ENCODE data around the gene PCDH10. TPM values are rescaled to one million over a fixed set of nuclear protein-coding genes. Genes with fewer than 3 reads are reported as not detected.
A peak's percentile ranks its signal among the peaks of the same experiment; 100 is the strongest.

The PCDH10 gene
- total and polyA plus RNA-seq, 10 of the 15 experiments (the other 5 are each of a cell fraction or from before 2014, with no cell fraction given), result under 0.01 to 0.38 (median 0.02) TPM; not detected in 6

DNA sequence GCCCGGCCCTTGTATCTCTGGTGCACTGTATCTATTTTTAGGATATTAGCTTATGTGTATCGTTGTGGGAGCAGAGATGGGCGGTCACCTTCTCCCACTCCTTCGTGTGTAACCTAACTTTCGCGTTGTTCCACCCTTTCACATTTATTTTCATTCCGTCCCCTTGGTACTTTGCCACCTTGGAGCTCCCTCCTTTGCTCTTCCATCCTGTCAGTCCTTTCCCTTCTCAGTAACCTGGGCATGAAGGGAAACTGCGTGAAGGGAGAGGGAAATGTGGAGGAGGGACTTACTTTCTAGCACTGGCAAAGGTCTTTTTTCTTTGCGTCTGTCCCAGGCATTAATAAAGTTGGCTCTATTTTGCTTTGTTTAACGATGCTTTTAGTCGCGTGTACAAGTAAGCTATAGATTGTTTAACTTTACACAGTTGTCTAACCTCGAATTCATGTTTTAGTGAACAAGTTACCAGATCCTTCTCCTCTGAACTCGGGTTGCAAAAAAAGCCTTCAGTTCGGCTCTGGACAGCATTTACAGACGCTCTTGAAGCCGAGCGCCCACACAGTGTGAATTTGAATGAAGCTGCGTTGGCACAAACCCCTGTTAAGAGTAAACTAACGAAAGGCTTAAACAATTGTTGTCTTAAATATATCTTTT, 3.9 kb downstream of the PCDH10 start (continued):
- no peak for TF ChIP-seq MTA3 (IDR thresholded peaks at IDR 0.05; ENCODE audit: borderline replicate concordance, low read length)
- TF ChIP-seq SKIL (IDR thresholded peaks at IDR 0.05; ENCODE audit: low read depth, poor library complexity, severe bottlenecking), result no peak
- no peak for TF ChIP-seq NR2F1 (conservative IDR thresholded peaks at IDR 0.05)
- TF ChIP-seq, protein P1, sequence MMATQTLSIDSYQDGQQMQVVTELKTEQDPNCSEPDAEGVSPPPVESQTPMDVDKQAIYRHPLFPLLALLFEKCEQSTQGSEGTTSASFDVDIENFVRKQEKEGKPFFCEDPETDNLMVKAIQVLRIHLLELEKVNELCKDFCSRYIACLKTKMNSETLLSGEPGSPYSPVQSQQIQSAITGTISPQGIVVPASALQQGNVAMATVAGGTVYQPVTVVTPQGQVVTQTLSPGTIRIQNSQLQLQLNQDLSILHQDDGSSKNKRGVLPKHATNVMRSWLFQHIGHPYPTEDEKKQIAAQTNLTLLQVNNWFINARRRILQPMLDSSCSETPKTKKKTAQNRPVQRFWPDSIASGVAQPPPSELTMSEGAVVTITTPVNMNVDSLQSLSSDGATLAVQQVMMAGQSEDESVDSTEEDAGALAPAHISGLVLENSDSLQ (IDR thresholded peaks at IDR 0.05), result no peak
- TF ChIP-seq, protein P2, sequence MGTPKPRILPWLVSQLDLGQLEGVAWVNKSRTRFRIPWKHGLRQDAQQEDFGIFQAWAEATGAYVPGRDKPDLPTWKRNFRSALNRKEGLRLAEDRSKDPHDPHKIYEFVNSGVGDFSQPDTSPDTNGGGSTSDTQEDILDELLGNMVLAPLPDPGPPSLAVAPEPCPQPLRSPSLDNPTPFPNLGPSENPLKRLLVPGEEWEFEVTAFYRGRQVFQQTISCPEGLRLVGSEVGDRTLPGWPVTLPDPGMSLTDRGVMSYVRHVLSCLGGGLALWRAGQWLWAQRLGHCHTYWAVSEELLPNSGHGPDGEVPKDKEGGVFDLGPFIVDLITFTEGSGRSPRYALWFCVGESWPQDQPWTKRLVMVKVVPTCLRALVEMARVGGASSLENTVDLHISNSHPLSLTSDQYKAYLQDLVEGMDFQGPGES (IDR thresholded peaks at IDR 0.05), result no peak
- no peak for TF ChIP-seq CHD1 (IDR thresholded peaks at IDR 0.05; ENCODE audit: low read depth, low read length)

DNA sequence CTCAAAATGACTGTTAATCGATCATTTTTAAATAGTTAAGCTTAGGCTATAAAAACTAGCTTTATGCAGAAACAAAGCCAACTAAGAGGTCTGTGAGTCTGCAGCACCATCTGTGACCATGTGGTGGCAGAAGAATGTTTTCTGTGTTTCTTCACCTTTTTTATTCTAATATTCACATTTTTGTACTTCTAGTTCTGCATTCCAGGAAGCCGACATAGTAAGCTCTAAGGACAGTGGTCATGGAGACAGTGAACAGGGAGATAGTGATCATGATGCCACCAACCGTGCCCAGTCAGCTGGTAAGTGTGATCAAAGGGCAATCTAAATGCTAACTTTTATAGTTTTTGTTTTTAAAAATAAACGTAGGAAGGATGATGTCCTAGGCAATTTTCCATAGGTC, 5.6 kb downstream of the PCDH10 start:
- H2AFZ ChIP-seq (ENCODE audit: control insufficient read depth, low read depth, low read length), result no peak overlapping the region

More for the DNA sequence above, 5.6 kb downstream of the PCDH10 start:
- BruUV-seq (replicated peaks), result no TSS peak
- no peaks in the 10 kb centered on the region for H3K36me3 ChIP-seq (ENCODE audit: control insufficient read depth in 2 of 2, insufficient read depth in 2 of 2, low read length in 1 of 2)
- SMC1A ChIA-PET (ENCODE audit: uncharacterized antibody, unreplicated experiment), result interaction anchor here (0.7 to 1.9 kb wide), 10 partner anchors 9 to 684 kb away, joined by 3 to 5 read pairs (median 4); no protein-coding TSS in a partner anchor
- H3K79me2 ChIP-seq (ENCODE audit: control insufficient read depth, insufficient read depth, low read length), result no peaks in the 10 kb centered on the region
- no peak for FAIRE-seq
- in situ Hi-C loops (cut with MboI) (no loop called here), intact Hi-C loops (cut with micrococcal nuclease; ENCODE audit: unreplicated experiment) (no loop called here)
- no peaks in the 10 kb centered on the region; the same call in 1 of the 3 replicates for H3K9me3 ChIP-seq (replicated peaks; ENCODE audit: control insufficient read depth, insufficient read depth, low read length)
- H3K9ac ChIP-seq (ENCODE audit: control insufficient read depth, insufficient read depth, low read length), result no peak overlapping the region
- 0% methylated on average over 4 of the region's 4 CpGs for WGBS (ENCODE audit: insufficient coverage, insufficient replicate concordance, low lambda C conversion rate, missing lambda C conversion rate)
- no peak for DNase-seq (ENCODE audit: low read depth, low spot score)
- RAD21 ChIA-PET (ENCODE audit: unreplicated experiment), result interaction anchor here (0.8 to 2.6 kb wide), 11 partner anchors 9 to 766 kb away, joined by 3 to 12 read pairs (median 4); no protein-coding TSS in a partner anchor
- no peak overlapping the region for H3K4me3 ChIP-seq
- POLR2A ChIA-PET, result no interaction called here
- H3K4me2 ChIP-seq (ENCODE audit: control insufficient read depth, insufficient read depth), result no peak overlapping the region
- no peaks in the 10 kb centered on the region for H4K20me1 ChIP-seq (ENCODE audit: control insufficient read depth, insufficient read depth)
- no peak overlapping the region for H3K27ac ChIP-seq (ENCODE audit: control insufficient read depth, insufficient read depth)
- peak; percentile 65 for ATAC-seq
- H3K4me1 ChIP-seq (ENCODE audit: control insufficient read depth, insufficient read depth, low read length), result no peaks in the 10 kb centered on the region
- TF ChIP-seq, protein P3, sequence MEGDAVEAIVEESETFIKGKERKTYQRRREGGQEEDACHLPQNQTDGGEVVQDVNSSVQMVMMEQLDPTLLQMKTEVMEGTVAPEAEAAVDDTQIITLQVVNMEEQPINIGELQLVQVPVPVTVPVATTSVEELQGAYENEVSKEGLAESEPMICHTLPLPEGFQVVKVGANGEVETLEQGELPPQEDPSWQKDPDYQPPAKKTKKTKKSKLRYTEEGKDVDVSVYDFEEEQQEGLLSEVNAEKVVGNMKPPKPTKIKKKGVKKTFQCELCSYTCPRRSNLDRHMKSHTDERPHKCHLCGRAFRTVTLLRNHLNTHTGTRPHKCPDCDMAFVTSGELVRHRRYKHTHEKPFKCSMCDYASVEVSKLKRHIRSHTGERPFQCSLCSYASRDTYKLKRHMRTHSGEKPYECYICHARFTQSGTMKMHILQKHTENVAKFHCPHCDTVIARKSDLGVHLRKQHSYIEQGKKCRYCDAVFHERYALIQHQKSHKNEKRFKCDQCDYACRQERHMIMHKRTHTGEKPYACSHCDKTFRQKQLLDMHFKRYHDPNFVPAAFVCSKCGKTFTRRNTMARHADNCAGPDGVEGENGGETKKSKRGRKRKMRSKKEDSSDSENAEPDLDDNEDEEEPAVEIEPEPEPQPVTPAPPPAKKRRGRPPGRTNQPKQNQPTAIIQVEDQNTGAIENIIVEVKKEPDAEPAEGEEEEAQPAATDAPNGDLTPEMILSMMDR (IDR thresholded peaks at IDR 0.05 in 2 of 3, conservative IDR thresholded peaks at IDR 0.05 in 1 of 3; ENCODE audit: control insufficient read depth in 2 of 3, extremely low read depth in 1 of 3, insufficient read depth in 1 of 3, low read depth in 3 of 3, low read length in 3 of 3), result peak; percentile 45 to 48 (median 47); a peak in 5 of 6 replicates
- TF ChIP-seq YY1 (IDR thresholded peaks at IDR 0.05; ENCODE audit: low read depth, low read length), result no peak
- TF ChIP-seq, protein P4, sequence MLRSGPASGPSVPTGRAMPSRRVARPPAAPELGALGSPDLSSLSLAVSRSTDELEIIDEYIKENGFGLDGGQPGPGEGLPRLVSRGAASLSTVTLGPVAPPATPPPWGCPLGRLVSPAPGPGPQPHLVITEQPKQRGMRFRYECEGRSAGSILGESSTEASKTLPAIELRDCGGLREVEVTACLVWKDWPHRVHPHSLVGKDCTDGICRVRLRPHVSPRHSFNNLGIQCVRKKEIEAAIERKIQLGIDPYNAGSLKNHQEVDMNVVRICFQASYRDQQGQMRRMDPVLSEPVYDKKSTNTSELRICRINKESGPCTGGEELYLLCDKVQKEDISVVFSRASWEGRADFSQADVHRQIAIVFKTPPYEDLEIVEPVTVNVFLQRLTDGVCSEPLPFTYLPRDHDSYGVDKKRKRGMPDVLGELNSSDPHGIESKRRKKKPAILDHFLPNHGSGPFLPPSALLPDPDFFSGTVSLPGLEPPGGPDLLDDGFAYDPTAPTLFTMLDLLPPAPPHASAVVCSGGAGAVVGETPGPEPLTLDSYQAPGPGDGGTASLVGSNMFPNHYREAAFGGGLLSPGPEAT (IDR thresholded peaks at IDR 0.05; ENCODE audit: low read depth), result no peak
- peak; percentile 46 for TF ChIP-seq RAD21 (IDR thresholded peaks at IDR 0.05; ENCODE audit: insufficient read depth, low read depth, low read length)
- H3K27me3 ChIP-seq (replicated peaks in 1 of 2; ENCODE audit: control insufficient read depth in 2 of 2, insufficient read depth in 2 of 2, low read length in 1 of 2), result peaks cover 5 to 7% of the 10 kb centered on the region in 2 experiments; a peak in 3 of 4 replicates
- CTCF ChIA-PET, result interaction anchor here (0.7 to 3.0 kb wide), 18 partner anchors 8 to 998 kb away, joined by 3 to 16 read pairs (median 4); no protein-coding TSS in a partner anchor
